OCI-LY7 (cell line): ENCODE results near the gene IL6R. TPM values are rescaled to one million over a fixed set of nuclear protein-coding genes. Genes with fewer than 3 reads are reported as not detected.

Experiments used
- BruUV-seq: library from RNA; stranded (reverse); fragments of 400-500 nt; replicated peaks from 2 replicates; lab custom pipeline; 2021; lab: Mats Ljungman, UMichigan
- CTCF ChIA-PET: fragments of 300-600 bp; sonication (Branson Sonifier 250); formaldehyde crosslinking; loops from one replicate; lab custom pipeline; 2022; ENCODE audit warnings: antibody characterized with exemption; ENCODE audit not compliant: unreplicated experiment; lab: Charles Lee
- POLR2A ChIA-PET: fragments of 300-600 bp; sonication (Branson Sonifier 250); formaldehyde crosslinking; loops from one replicate; lab custom pipeline; 2022; ENCODE audit warnings: antibody characterized with exemption; lab: Charles Lee
- DNase-seq: peaks from one replicate; pipeline ENCODE4 v3.0.0-alpha.2; 2015; ENCODE audit warnings: low spot score
- H2AFZ ChIP-seq: fragments of 200-600 bp; sonication (generic), shearing (Covaris generic); 2 replicates; pipeline ENCODE4 v1.6.1; 2014; ENCODE audit warnings: mild to moderate bottlenecking, antibody characterized with exemption, low read length, moderate library complexity
- H3K27ac ChIP-seq: fragments of 200-600 bp; sonication (generic); 2 replicates; pipeline ENCODE4 v1.5.1; 2014; ENCODE audit warnings: mixed run types, low read depth, mild to moderate bottlenecking, moderate library complexity, low read length, inconsistent platforms; ENCODE audit not compliant: poor library complexity, severe bottlenecking
- H3K36me3 ChIP-seq: fragments of 200-600 bp; sonication (generic); 2 replicates; pipeline ENCODE4 v1.6.1; 2014; ENCODE audit warnings: mild to moderate bottlenecking, antibody characterized with exemption, low read length, moderate library complexity, mixed read lengths; ENCODE audit not compliant: insufficient read depth
- H3K4me1 ChIP-seq: fragments of 200-600 bp; sonication (generic); 2 replicates; pipeline ENCODE4 v1.5.1; 2014; ENCODE audit warnings: mild to moderate bottlenecking, low read length; ENCODE audit not compliant: insufficient read depth, poor library complexity, severe bottlenecking
- H3K4me2 ChIP-seq: fragments of 200-600 bp; sonication (generic); 2 replicates; pipeline ENCODE4 v1.6.1; 2014; ENCODE audit warnings: mild to moderate bottlenecking, low read length
- H3K4me3 ChIP-seq: fragments of 200-600 bp; sonication (generic); 2 replicates; pipeline ENCODE4 v1.5.1; 2014; ENCODE audit warnings: mild to moderate bottlenecking, low read depth, low read length; ENCODE audit not compliant: poor library complexity, severe bottlenecking
- H3K79me2 ChIP-seq: fragments of 200-600 bp; sonication (generic); 2 replicates; pipeline ENCODE4 v1.6.1; 2016; ENCODE audit warnings: low read depth, mild to moderate bottlenecking, low read length, moderate library complexity, mixed read lengths; ENCODE audit not compliant: insufficient read depth
- H3K9me2 ChIP-seq: fragments of 200-600 bp; sonication (generic); 2 replicates; pipeline ENCODE4 v1.6.1; 2016; ENCODE audit warnings: mild to moderate bottlenecking, low read length, mixed read lengths; ENCODE audit not compliant: insufficient read depth
- H3K9me3 ChIP-seq: fragments of 200-600 bp; sonication (generic); 2 replicates; pipeline ENCODE4 v1.6.1; 2014; ENCODE audit warnings: mild to moderate bottlenecking, mixed run types, low read length, mixed read lengths
- H4K20me1 ChIP-seq: fragments of 200-600 bp; sonication (generic); 2 replicates; pipeline ENCODE4 v1.6.1; 2014; ENCODE audit warnings: mild to moderate bottlenecking, antibody characterized with exemption, low read length, moderate library complexity, mixed read lengths; ENCODE audit not compliant: insufficient read depth
- EZH2phosphoT487 ChIP-seq: fragments of 200-600 bp; sonication (generic); IDR thresholded peaks from 2 replicates; pipeline ENCODE4 v1.6.1; 2018; ENCODE audit warnings: low read depth, borderline replicate concordance, mild to moderate bottlenecking, mixed run types, antibody characterized with exemption, low read length, moderate library complexity, mixed read lengths
- intact Hi-C: fragments of 100-400 bp; cut with micrococcal nuclease; formaldehyde crosslinking; loops from one replicate; pipeline ENCODE4 v1.10.0; 2022; ENCODE audit not compliant: unreplicated experiment
- total RNA-seq, 2 experiments: library from RNA; depleted of rRNA in 1 of 2; stranded (reverse); fragments of >200 nt in 1 of 2; shearing (Covaris generic) in 1 of 2; gene quantifications; 2 replicates each; pipeline ENCODE4 v1.2.3, GENCODE V29; 2014 to 2022
- TF ChIP-seq, protein P1 (sequence below): fragments of 200-600 bp; sonication (generic); conservative IDR thresholded peaks from 2 replicates; pipeline ENCODE4 v1.5.1; 2014; ENCODE audit warnings: mild to moderate bottlenecking, antibody characterized with exemption, low read length, moderate library complexity, mixed read lengths

The IL6R gene
- total RNA-seq, 2 experiments from 2014 or later = not detected

DNA sequence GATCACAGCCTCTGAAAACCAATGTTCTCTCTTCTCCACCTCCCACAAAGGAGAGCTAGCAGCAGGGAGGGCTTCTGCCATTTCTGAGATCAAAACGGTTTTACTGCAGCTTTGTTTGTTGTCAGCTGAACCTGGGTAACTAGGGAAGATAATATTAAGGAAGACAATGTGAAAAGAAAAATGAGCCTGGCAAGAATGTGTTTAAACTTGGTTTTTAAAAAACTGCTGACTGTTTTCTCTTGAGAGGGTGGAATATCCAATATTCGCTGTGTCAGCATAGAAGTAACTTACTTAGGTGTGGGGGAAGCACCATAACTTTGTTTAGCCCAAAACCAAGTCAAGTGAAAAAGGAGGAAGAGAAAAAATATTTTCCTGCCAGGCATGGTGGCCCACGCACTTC is 61.1 kb downstream of the IL6R start:
- Histone ChIP-seq H3K4me3 (no peak overlapping the region), H3K4me2 (no peak overlapping the region), H3K9me3 (no peaks in the 10 kb centered on the region), H3K4me1 (no peaks in the 10 kb centered on the region), H3K36me3 (no peaks in the 10 kb centered on the region), H3K27ac (no peak overlapping the region), H3K79me2 (no peaks in the 10 kb centered on the region), H4K20me1 (no peaks in the 10 kb centered on the region), H2AFZ (no peak overlapping the region), H3K9me2 (no peaks in the 10 kb centered on the region)
- TF ChIP-seq, protein P1, sequence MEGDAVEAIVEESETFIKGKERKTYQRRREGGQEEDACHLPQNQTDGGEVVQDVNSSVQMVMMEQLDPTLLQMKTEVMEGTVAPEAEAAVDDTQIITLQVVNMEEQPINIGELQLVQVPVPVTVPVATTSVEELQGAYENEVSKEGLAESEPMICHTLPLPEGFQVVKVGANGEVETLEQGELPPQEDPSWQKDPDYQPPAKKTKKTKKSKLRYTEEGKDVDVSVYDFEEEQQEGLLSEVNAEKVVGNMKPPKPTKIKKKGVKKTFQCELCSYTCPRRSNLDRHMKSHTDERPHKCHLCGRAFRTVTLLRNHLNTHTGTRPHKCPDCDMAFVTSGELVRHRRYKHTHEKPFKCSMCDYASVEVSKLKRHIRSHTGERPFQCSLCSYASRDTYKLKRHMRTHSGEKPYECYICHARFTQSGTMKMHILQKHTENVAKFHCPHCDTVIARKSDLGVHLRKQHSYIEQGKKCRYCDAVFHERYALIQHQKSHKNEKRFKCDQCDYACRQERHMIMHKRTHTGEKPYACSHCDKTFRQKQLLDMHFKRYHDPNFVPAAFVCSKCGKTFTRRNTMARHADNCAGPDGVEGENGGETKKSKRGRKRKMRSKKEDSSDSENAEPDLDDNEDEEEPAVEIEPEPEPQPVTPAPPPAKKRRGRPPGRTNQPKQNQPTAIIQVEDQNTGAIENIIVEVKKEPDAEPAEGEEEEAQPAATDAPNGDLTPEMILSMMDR = no peak
- TF ChIP-seq EZH2phosphoT487 = no peak
- ChIA-PET CTCF (no interaction called here), POLR2A (interaction anchor here (0.6 kb wide), 1 partner anchor 145 kb away, joined by 3 read pairs; no protein-coding TSS in a partner anchor)
- intact Hi-C loops = no loop called here
- no peak for DNase-seq
- BruUV-seq = no TSS peak

DNA sequence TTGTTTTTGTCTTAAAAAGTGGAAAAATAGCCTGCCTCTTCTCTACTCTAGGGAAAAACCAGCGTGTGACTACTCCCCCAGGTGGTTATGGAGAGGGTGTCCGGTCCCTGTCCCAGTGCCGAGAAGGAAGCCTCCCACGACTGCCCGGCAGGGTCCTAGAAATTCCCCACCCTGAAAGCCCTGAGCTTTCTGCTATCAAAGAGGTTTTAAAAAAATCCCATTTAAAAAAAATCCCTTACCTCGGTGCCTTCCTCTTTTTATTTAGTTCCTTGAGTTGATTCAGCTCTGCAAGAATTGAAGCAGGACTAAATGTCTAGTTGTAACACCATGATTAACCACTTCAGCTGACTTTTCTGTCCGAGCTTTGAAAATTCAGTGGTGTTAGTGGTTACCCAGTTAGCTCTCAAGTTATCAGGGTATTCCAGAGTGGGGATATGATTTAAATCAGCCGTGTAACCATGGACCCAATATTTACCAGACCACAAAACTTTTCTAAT is 61.8 kb downstream of the IL6R start:
- ChIA-PET POLR2A (interaction anchor here (0.5 kb wide), 1 partner anchor 12 kb away, joined by 3 read pairs; no protein-coding TSS in a partner anchor), CTCF (no interaction called here)
- Histone ChIP-seq H3K4me1 (no peaks in the 10 kb centered on the region), H3K27ac (no peak overlapping the region), H2AFZ (no peak overlapping the region), H3K4me3 (no peak overlapping the region), H3K36me3 (no peaks in the 10 kb centered on the region), H3K79me2 (no peaks in the 10 kb centered on the region), H3K4me2 (no peak overlapping the region), H3K9me3 (no peaks in the 10 kb centered on the region), H3K9me2 (no peaks in the 10 kb centered on the region), H4K20me1 (no peaks in the 10 kb centered on the region)
- TF ChIP-seq EZH2phosphoT487 = no peak
- TF ChIP-seq, protein P1 = peak; percentile 37; the same call in 1 of the 2 replicates
- intact Hi-C loops = no loop called here
- no peak for DNase-seq
- BruUV-seq = no TSS peak

DNA sequence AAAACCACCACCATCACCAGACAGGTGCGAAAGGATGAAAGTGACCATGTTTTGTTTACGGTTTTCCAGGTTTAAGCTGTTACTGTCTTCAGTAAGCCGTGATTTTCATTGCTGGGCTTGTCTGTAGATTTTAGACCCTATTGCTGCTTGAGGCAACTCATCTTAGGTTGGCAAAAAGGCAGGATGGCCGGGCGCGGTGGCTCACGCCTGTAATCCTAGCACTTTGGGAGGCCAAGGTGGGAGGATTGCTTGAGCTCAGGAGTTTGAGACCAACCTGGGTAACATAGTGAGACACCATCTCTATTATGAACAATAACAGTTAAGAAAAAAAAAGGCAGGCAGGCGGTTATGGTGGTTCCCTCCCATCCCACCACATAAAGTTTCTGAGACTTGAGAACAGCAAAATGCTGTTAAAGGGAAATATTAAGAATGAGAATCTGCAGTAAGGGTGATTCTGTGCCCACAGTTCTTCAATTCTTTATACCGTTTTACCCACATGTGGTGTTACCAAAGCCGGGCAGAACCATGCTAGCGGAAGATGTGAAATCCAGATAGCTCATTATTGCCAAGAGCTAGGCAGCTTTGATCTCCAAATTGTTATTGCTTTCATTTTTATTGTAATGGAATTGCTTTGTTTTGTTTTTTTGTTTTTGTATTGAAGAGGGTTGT is 62.4 kb downstream of the IL6R start:
- DNase-seq = no peak
- intact Hi-C loops = no loop called here
- no peak for TF ChIP-seq EZH2phosphoT487
- TF ChIP-seq, protein P1 = no peak
- Histone ChIP-seq H3K4me2 (no peak overlapping the region), H4K20me1 (no peaks in the 10 kb centered on the region), H3K27ac (no peak overlapping the region), H3K36me3 (no peaks in the 10 kb centered on the region), H3K9me3 (no peaks in the 10 kb centered on the region), H3K4me1 (no peaks in the 10 kb centered on the region), H3K4me3 (no peak overlapping the region), H3K9me2 (no peaks in the 10 kb centered on the region), H2AFZ (no peak overlapping the region), H3K79me2 (no peaks in the 10 kb centered on the region)
- CTCF ChIA-PET = interaction anchor here (0.9 kb wide), 1 partner anchor 79 kb away, joined by 4 read pairs; no protein-coding TSS in a partner anchor
- no TSS peak for BruUV-seq
- POLR2A ChIA-PET = interaction anchor here (1.0 to 1.2 kb wide), 2 partner anchors 26 to 33 kb away, joined by 3 to 4 read pairs; no protein-coding TSS in a partner anchor
